Adrenal gland (tissue), 5 donors: ENCODE results near the gene TFF2.

ENCODE experiments used
- POLR2A ChIP-seq, 2 donors: fragments of 450-650 bp; IDR thresholded peaks; one replicate each; pipeline ENCODE4 v1.6.1; 2017; ENCODE audit warnings: antibody characterized with exemption in 2 of 2, mild to moderate bottlenecking in 2 of 2, moderate library complexity in 1 of 2
- TF ChIP-seq, protein P1 (sequence below), 6 experiments: fragments of 450-650 bp in 4 of 6; fragments of 200-600 bp in 2 of 6; sonication (generic) in 1 of 6; IDR thresholded peaks; 1 replicate in 5 of 6; 2 replicates in 1 of 6; pipeline versions ENCODE4 v1.5.1 to v1.8.0; 2016 to 2021; ENCODE audit warnings: antibody characterized with exemption in 6 of 6, mild to moderate bottlenecking in 2 of 6, moderate library complexity in 1 of 6
- donor health status: DM: no; HTN: no; CAD: no.

DNA sequence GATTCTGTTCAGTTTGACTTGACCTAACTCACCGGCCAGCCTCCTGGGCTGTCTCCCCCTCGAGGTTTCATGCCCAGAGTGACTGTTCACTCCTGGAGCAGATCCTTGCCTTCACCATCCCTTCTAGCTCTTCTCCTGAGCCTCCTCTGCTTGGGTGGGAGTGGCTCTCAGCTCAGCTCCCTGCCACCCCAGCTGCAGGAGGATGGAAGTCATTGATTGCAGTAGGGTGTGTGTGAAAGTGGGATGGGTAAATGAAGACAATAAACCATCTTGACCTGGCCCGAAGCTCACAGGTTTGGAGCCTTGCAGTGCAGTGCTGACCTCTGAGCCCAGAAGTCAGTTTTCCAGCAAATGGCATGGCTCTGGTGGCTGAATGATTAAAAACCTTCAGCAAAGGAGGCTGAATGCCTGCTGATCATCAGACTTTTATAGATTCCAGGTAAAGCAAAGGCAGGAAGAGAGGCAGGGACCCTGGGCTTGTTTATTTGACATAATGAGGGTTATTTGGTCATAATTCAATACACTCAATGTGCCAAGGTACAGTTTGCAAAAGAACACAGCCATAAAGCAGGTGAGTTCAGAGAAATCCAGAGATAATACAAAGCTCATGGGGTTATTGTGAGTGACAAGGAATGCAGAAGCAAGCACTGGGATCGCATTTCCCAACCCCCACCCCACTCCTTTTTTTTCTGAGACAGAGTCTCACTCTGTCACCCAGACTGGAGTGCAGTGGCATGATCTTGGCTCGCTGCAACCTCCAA lies 18.1 kb downstream of the TFF2 start:
- TF ChIP-seq, protein P1, sequence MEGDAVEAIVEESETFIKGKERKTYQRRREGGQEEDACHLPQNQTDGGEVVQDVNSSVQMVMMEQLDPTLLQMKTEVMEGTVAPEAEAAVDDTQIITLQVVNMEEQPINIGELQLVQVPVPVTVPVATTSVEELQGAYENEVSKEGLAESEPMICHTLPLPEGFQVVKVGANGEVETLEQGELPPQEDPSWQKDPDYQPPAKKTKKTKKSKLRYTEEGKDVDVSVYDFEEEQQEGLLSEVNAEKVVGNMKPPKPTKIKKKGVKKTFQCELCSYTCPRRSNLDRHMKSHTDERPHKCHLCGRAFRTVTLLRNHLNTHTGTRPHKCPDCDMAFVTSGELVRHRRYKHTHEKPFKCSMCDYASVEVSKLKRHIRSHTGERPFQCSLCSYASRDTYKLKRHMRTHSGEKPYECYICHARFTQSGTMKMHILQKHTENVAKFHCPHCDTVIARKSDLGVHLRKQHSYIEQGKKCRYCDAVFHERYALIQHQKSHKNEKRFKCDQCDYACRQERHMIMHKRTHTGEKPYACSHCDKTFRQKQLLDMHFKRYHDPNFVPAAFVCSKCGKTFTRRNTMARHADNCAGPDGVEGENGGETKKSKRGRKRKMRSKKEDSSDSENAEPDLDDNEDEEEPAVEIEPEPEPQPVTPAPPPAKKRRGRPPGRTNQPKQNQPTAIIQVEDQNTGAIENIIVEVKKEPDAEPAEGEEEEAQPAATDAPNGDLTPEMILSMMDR (IDR thresholded peaks at IDR 0.05), result no peak
- no peak for TF ChIP-seq POLR2A (IDR thresholded peaks at IDR 0.05)
